GM21381 (cell line): ENCODE data around the gene WDR11.

ENCODE experiments used
- ATAC-seq: cut with Tn5 transposase; IDR thresholded peaks from one replicate; pipeline ENCODE4 v1.9.1; 2021; ENCODE audit warnings: mild to moderate bottlenecking, moderate library complexity; ENCODE audit not compliant: unreplicated experiment

WDR11 gene

GRCh38 chr10:120942806-120943413 is 91.7 kb downstream of the WDR11 start:
- peak; percentile 95 for ATAC-seq

GRCh38 chr10:120943542-120943941 is 92.4 kb downstream of the WDR11 start:
- ATAC-seq = no peak

GRCh38 chr10:120944586-120945125 is 93.5 kb downstream of the WDR11 start:
- ATAC-seq = no peak

- ATAC-seq = no peak
Measured at GRCh38 chr10:120945182-120945581, 94.0 kb downstream of the WDR11 start.

GRCh38 chr10:120945801-120946302 is 94.7 kb downstream of the WDR11 start:
- ATAC-seq = no peak

GRCh38 chr10:120946497-120946896 is 95.3 kb downstream of the WDR11 start:
- ATAC-seq = no peak

GRCh38 chr10:120948889-120949608 is 97.9 kb downstream of the WDR11 start:
- ATAC-seq = peak; percentile 97

- no peak for ATAC-seq
Measured at GRCh38 chr10:120949609-120950031, 98.5 kb downstream of the WDR11 start.

GRCh38 chr10:120950051-120950561 is 98.9 kb downstream of the WDR11 start:
- ATAC-seq = no peak

GRCh38 chr10:120951288-120951687 is 100.1 kb downstream of the WDR11 start:
- ATAC-seq = no peak

- ATAC-seq = no peak
Measured at GRCh38 chr10:120953897-120954296, 102.7 kb downstream of the WDR11 start.
